Measurements from ENCODE around the gene TJP3.

TJP3 gene

DNA sequence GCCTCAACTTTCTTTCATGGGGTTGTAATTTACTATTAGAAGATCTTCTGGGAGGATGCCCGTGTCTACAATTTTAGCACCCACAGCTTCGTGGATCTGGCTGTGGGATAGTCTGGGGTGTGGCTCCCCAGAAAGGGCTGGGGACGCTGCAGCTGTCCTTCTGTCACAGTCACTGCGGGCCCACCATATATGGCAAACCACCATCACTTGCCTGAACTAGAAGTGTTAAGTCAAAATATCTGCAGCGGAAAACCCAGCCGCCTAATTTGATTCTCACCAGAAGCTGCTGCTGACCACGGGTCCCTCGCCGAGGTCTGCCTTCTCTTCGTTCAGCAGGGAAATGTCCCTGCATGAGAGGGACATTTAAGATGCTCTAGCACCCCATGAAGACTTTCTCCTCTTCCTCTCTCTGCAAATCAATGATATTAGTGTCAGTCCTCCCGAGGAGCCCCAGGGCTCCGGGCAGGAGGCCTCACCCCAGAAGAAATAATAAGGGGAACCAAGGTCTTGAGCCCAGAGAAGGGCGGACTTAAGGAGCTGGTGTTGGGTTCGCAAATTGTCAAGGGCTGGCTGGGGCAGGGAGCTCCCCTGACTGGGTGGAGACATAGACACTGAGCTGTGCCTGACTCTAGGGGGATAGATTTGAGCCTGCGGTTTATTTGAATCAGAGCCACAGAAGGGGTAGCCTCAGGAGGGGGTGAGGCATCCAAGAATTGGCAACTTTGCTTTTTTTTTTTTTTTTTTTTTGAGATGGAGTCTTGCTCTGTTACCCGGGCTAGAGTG, 81.0 kb downstream of the TJP3 start:
- DNase-seq = no peak

DNA sequence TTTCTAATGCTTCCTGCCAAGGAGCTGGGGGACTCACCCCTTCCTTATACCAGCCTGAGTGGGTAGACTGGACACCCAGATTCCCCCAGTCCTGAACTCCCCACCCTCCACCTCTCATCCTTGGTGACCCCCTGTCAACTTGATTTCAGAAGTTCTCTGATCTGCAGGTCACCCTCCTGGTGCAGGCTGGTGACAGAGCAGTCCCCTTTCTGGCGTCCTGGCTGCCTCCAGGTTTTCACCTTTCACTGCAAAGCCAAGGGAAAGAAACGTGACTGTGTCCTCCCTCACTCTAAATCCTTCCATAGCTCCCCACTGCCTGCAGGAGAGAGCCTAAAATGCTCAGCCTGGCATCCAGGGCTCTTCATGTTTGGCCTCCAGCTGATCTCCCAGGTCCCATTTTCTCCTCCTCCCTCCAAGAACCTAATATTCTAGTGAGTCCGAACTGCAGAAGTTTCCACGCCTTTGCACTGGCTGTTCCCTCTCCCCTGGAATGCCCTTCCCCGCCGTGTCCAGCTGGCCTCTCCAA, 82.1 kb downstream of the TJP3 start:
- DNase-seq = no peak

- no peak for DNase-seq
These were observed 82.8 kb downstream of the TJP3 start for GRCh38 chr19:3790941-3791340.

DNA sequence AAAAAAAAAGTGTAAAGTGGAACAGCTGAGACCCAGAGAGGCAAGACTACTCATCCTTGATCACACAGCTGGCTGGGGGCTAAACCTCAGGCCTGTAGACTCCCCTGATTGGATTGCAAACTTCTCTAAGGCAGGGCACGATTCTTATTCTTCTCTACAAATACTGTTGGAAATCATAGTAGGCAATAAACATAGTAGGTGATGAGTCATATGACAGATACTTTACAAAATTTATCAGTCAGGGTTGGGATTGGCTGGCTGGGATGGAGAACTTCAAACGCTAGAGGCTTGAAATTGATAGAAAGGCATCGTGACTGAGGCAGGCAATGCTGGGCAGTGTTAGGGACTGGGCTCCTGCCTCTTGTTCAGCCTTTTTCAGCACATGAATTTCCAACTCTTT, 83.9 kb downstream of the TJP3 start:
- DNase-seq = no peak

DNA sequence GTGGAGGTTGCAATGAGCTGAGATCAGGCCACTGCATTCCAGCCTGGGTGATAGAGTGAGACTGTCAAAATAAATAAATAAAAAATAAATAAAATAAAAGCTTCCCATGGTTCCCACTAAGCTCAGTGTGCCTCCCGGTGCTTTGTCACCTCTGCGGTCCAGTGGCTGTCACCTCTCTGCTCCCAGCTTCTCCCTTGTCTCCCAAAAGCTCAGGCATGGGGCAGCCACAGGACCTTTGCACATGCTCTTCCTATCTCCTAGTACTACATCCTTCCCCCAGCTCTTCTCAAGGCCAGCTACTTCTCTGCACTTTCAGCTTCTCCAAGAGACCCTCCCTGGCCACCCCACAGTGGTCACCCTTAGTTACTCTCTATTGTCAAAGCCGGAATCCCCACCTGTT, 85.6 kb downstream of the TJP3 start:
- DNase-seq = no peak

- no peak for DNase-seq
These were observed 88.2 kb downstream of the TJP3 start for GRCh38 chr19:3796358-3796757.

- DNase-seq = no peak
These were observed 90.0 kb downstream of the TJP3 start for GRCh38 chr19:3798137-3798536.

Data from stimulated activated CD4-positive, alpha-beta T cell treated with anti-CD3 and anti-CD28 coated beads, Interleukin-4, amount 100 ng/mL, for 24 hours (primary cell).